Panc1 (cell line): ENCODE data around the gene EPDR1.

Experiments
- POLR2AphosphoS5 ChIP-seq: IDR thresholded peaks from 2 replicates; pipeline ENCODE4 v1.6.1; 2012; ENCODE audit warnings: mild to moderate bottlenecking, low read depth, low read length, moderate library complexity
- TF ChIP-seq, protein P1 (sequence below): fragments of 450-650 bp; IDR thresholded peaks from 2 replicates; pipeline ENCODE4 v1.5.1; 2017; ENCODE audit warnings: mild to moderate bottlenecking

DNA sequence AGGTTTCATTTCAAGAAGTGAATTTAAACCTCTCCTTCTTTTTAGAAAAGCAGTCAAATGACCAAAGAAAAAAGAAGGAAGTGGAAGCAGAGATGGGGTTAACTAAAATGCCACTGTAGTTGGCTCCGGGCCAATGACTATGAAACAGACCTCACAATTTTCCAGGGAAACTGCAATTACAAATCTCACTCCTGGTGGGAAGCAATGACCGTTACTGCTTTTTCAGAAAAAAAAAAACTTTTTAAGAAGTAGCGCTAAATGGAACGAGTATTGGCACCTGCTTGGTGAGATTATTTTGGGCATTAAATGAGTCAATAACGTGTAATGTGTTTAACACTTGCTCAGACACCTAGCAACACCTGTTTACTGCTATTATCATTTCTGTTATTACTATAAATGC lies 5.0 kb upstream of the EPDR1 start:
- TF ChIP-seq POLR2AphosphoS5, result no peak
- TF ChIP-seq, protein P1, sequence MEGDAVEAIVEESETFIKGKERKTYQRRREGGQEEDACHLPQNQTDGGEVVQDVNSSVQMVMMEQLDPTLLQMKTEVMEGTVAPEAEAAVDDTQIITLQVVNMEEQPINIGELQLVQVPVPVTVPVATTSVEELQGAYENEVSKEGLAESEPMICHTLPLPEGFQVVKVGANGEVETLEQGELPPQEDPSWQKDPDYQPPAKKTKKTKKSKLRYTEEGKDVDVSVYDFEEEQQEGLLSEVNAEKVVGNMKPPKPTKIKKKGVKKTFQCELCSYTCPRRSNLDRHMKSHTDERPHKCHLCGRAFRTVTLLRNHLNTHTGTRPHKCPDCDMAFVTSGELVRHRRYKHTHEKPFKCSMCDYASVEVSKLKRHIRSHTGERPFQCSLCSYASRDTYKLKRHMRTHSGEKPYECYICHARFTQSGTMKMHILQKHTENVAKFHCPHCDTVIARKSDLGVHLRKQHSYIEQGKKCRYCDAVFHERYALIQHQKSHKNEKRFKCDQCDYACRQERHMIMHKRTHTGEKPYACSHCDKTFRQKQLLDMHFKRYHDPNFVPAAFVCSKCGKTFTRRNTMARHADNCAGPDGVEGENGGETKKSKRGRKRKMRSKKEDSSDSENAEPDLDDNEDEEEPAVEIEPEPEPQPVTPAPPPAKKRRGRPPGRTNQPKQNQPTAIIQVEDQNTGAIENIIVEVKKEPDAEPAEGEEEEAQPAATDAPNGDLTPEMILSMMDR, result no peak
